K562 (cell line): ENCODE results near the gene C18orf32. TPM values are rescaled to one million over a fixed set of nuclear protein-coding genes. Genes with fewer than 3 reads are reported as not detected.

Source experiments
- ATAC-seq: fragments of 200-7000 bp; cut with Tn5 transposase; 3 replicates; pipeline ENCODE4 v1.9.1; 2020; ENCODE audit warnings: moderate library complexity
- BruUV-seq: library from RNA; stranded (reverse); fragments of 400-500 nt; replicated peaks from 2 replicates; lab custom pipeline; 2021; lab: Mats Ljungman, UMichigan
- CTCF ChIA-PET: fragments of 300-600 bp; formaldehyde crosslinking; extraction: SDS; loops from one replicate; lab custom pipeline; 2021; ENCODE audit warnings: low intra/inter-chr PET ratio; lab: Yijun Ruan, JAX
- POLR2A ChIA-PET: fragments of 300-600, 350-650 bp; sonication (Branson Sonifier 250); formaldehyde crosslinking; extraction: SDS; loops from one replicate; lab custom pipeline; 2021; ENCODE audit warnings: antibody characterized with exemption, inconsistent platforms; lab: Yijun Ruan, JAX
- DNase-seq, 4 experiments: peaks; one replicate each; pipeline versions ENCODE4 v3.0.0 to v3.0.0-alpha.2; 2011 to 2018; ENCODE audit warnings: low spot score in 3 of 4, mixed read lengths in 3 of 4; ENCODE audit errors: extremely low read depth in 1 of 4
- FAIRE-seq: peaks from 2 replicates; lab custom pipeline; 2011; peaks lifted over from hg19 to GRCh38; lab: Jason Lieb, UNC
- H2AFZ ChIP-seq: 2 replicates; pipeline ENCODE4 v1.6.0; 2011; ENCODE audit warnings: low read depth, low read length, control low read depth, inconsistent platforms
- H3K27ac ChIP-seq: fragments of 200-600 bp; 3 replicates; pipeline ENCODE4 v1.8.0; 2011; ENCODE audit warnings: low read depth, mild to moderate bottlenecking, control low read depth, inconsistent platforms, low read length, moderate library complexity, mixed read lengths; ENCODE audit errors: extremely low read depth
- H3K27me3 ChIP-seq, 2 experiments: fragments of 300-600 bp in 1 of 2; 2 replicates in 1 of 2; 3 replicates in 1 of 2; pipeline versions ENCODE4 v1.6.0 to v1.8.0; 2011; ENCODE audit warnings: inconsistent platforms in 2 of 2, low read length in 2 of 2, mild to moderate bottlenecking in 1 of 2, mixed read lengths in 1 of 2, moderate library complexity in 1 of 2; ENCODE audit not compliant: control insufficient read depth in 2 of 2, insufficient read depth in 2 of 2
- H3K36me3 ChIP-seq: fragments of 300-600 bp; 3 replicates; pipeline ENCODE4 v1.8.0; 2011; ENCODE audit warnings: mild to moderate bottlenecking, low read length, inconsistent platforms; ENCODE audit not compliant: control insufficient read depth, insufficient read depth
- H3K4me1 ChIP-seq, 2 experiments: fragments of 200-600 bp in 1 of 2; replicated peaks in 1 of 2; 2 replicates in 1 of 2; 3 replicates in 1 of 2; pipeline versions ENCODE4 v1.5.1 to v1.8.0; 2011; ENCODE audit warnings: inconsistent platforms in 2 of 2, low read length in 2 of 2, mild to moderate bottlenecking in 1 of 2, mixed read lengths in 1 of 2, moderate library complexity in 1 of 2; ENCODE audit not compliant: control insufficient read depth in 2 of 2, insufficient read depth in 2 of 2
- H3K4me2 ChIP-seq: 2 replicates; pipeline ENCODE4 v1.6.1; 2011; ENCODE audit warnings: low read length, control low read depth, inconsistent platforms, mixed read lengths; ENCODE audit not compliant: insufficient read depth
- H3K4me3 ChIP-seq: fragments of 200-600 bp; sonication (generic), shearing (Covaris generic); 2 replicates; pipeline ENCODE4 v1.5.1; 2016; ENCODE audit warnings: control low read depth, inconsistent platforms
- H3K79me2 ChIP-seq: fragments of 200-600 bp; 3 replicates; pipeline ENCODE4 v1.8.0; 2011; ENCODE audit warnings: low read length, inconsistent platforms; ENCODE audit not compliant: control insufficient read depth, insufficient read depth
- H3K9ac ChIP-seq, 2 experiments: 2 replicates each; pipeline versions ENCODE4 v1.6.0 to v1.6.1; 2011; ENCODE audit warnings: low read depth in 2 of 2, low read length in 2 of 2, control low read depth in 1 of 2, inconsistent platforms in 1 of 2, mild to moderate bottlenecking in 1 of 2, mixed read lengths in 1 of 2; ENCODE audit not compliant: insufficient read depth in 1 of 2
- H3K9me1 ChIP-seq: one replicate; pipeline ENCODE4 v1.6.0; 2011; ENCODE audit warnings: inconsistent platforms, mild to moderate bottlenecking, low read length, moderate library complexity; ENCODE audit not compliant: control insufficient read depth, insufficient read depth
- H3K9me3 ChIP-seq: replicated peaks from 2 replicates; pipeline ENCODE4 v1.5.1; 2011; ENCODE audit warnings: low read depth, low read length, inconsistent platforms; ENCODE audit not compliant: control insufficient read depth, insufficient read depth
- H4K20me1 ChIP-seq: replicated peaks from 2 replicates; pipeline ENCODE4 v1.6.1; 2011; ENCODE audit warnings: low read length, inconsistent platforms, mixed read lengths; ENCODE audit not compliant: control insufficient read depth, insufficient read depth
- CBX3 ChIP-seq, 2 experiments: IDR thresholded peaks; 1 replicate in 1 of 2; 2 replicates in 1 of 2; pipeline ENCODE4 v1.6.1; 2012; ENCODE audit warnings: inconsistent platforms in 2 of 2, low read length in 2 of 2, borderline replicate concordance in 1 of 2, control low read depth in 1 of 2
- FOXJ3 ChIP-seq: sonication (generic); formaldehyde crosslinking; IDR thresholded peaks from 2 replicates; pipeline ENCODE4 v1.4.0; 2020; ENCODE audit warnings: mild to moderate bottlenecking, missing genetic modification reagents
- GABPB1 ChIP-seq: sonication (generic); formaldehyde crosslinking; IDR thresholded peaks from 2 replicates; pipeline ENCODE4 v1.8.0; 2022; ENCODE audit warnings: mild to moderate bottlenecking, missing genetic modification reagents
- HSF4 ChIP-seq: fragments of 250-450 bp; sonication (Bioruptor Pico); IDR thresholded peaks from 2 replicates; pipeline ENCODE4 v2.1.2; 2022; ENCODE audit warnings: mild to moderate bottlenecking, moderate library complexity, borderline replicate concordance
- NR2F6 ChIP-seq: fragments of 450-650 bp; formaldehyde crosslinking; IDR thresholded peaks from 2 replicates; pipeline ENCODE4 v1.4.0; 2020; ENCODE audit warnings: mild to moderate bottlenecking
- PML ChIP-seq: IDR thresholded peaks from 2 replicates; pipeline ENCODE4 v1.6.1; 2012; ENCODE audit warnings: low read length, inconsistent platforms
- POLR2A ChIP-seq: fragments of 450-650 bp; conservative IDR thresholded peaks from 2 replicates; pipeline ENCODE4 v1.6.1; 2016
- POLR2AphosphoS2 ChIP-seq: IDR thresholded peaks from 2 replicates; pipeline ENCODE4 v1.6.1; 2012; ENCODE audit warnings: low read length, improper control_type of control experiment
- POLR3G ChIP-seq: IDR thresholded peaks from 2 replicates; pipeline ENCODE4 v1.6.1; 2011; ENCODE audit not compliant: insufficient read length, insufficient replicate concordance; ENCODE audit errors: extremely low read depth
- PRMT5 ChIP-seq: sonication (generic); formaldehyde crosslinking; IDR thresholded peaks from 2 replicates; pipeline ENCODE4 v1.5.0; 2020; ENCODE audit warnings: missing genetic modification reagents
- SP1 ChIP-seq: sonication (generic); formaldehyde crosslinking; IDR thresholded peaks from 2 replicates; pipeline ENCODE4 v1.8.1; 2022; ENCODE audit warnings: mild to moderate bottlenecking, missing genetic modification reagents
- SUPT5H ChIP-seq: fragments of 450-650 bp; IDR thresholded peaks from 2 replicates; pipeline ENCODE4 v1.6.1; 2016
- TEAD1 ChIP-seq, 2 experiments: fragments of 450-650 bp in 1 of 2; sonication (generic) in 1 of 2; formaldehyde crosslinking; IDR thresholded peaks; 2 replicates each; pipeline versions ENCODE4 v1.4.0 to v1.8.0; 2020 to 2022; ENCODE audit warnings: mild to moderate bottlenecking in 2 of 2, missing genetic modification reagents in 1 of 2
- ZFP91 ChIP-seq: sonication (generic); formaldehyde crosslinking; IDR thresholded peaks from 2 replicates; pipeline ENCODE4 v1.8.0; 2022; ENCODE audit warnings: mild to moderate bottlenecking, missing genetic modification reagents
- ZNF274 ChIP-seq: IDR thresholded peaks from 2 replicates; pipeline ENCODE4 v1.6.1; 2011; ENCODE audit warnings: low read depth, mild to moderate bottlenecking, low read length, moderate library complexity, borderline replicate concordance
- ZNF592 ChIP-seq: fragments of 450-650 bp; IDR thresholded peaks from 2 replicates; pipeline ENCODE4 v1.6.1; 2017; ENCODE audit warnings: antibody characterized with exemption, mild to moderate bottlenecking
- WGBS: fragments of 100-300 bp; shearing (Covaris generic); methylation state at CpG from one replicate; pipeline ENCODE4 v1.1.6; 2016; ENCODE audit warnings: low coverage, mixed read lengths; ENCODE audit not compliant: insufficient coverage; ENCODE audit errors: missing lambda C conversion rate; 5-methylcytosine and 5-hydroxymethylcytosine counted together
- in situ Hi-C: fragments of 300-500 bp; cut with MboI; formaldehyde crosslinking; loops from 4 replicates; pipeline ENCODE4 v1.15.0; 2018; ENCODE audit warnings: inconsistent platforms, mixed read lengths
- intact Hi-C: fragments of 100-400 bp; cut with micrococcal nuclease; formaldehyde crosslinking; loops from 2 replicates; pipeline ENCODE4 v1.14.2; 2022
- polyA plus RNA-seq, 8 experiments: library from polyadenylated mRNA; depleted of rRNA in 4 of 8; stranded (reverse) in 5 of 8; unstranded in 3 of 8; fragments of >200 nt; fragmentation: Nextera tagmentation in 2 of 8; fragmentation: Illumina TruSeq in 1 of 8; extraction: Ambion mirVana in 2 of 8; extraction: Trizol in 1 of 8; gene quantifications; 2 replicates each; pipeline versions ENCODE4 v1.2.1 to v1.2.3, GENCODE V29; 2011 to 2014; ENCODE audit warnings: inconsistent platforms in 1 of 8, missing spikeins in 1 of 8
- total RNA-seq, 7 experiments: library from RNA; depleted of rRNA in 6 of 7; stranded (reverse); fragments of >200 nt in 6 of 7; fragmentation: Illumina TruSeq in 2 of 7; extraction: Trizol in 2 of 7; gene quantifications; 2 replicates each; pipeline versions ENCODE4 v1.2.1 to v1.2.3, GENCODE V29; 2011 to 2021; ENCODE audit warnings: low replicate concordance in 1 of 7

C18orf32 gene
- total and polyA plus RNA-seq, 9 of the 15 experiments (the other 6 are each of a cell fraction or from before 2014, with no cell fraction given) = 8.5 to 35.0 (median 20.4) TPM

GRCh38 chr18:49490246-49490762, 3.3 kb upstream of the C18orf32 start (continued):
- TF ChIP-seq HSF4 (CRISPR knock-in tag) (no peak), SP1 (no peak), ZNF592 (no peak), CBX3 (IDR thresholded peaks at IDR 0.05; ENCODE audit: borderline replicate concordance in 1 of 2, low read length in 2 of 2) (no peak), GABPB1 (CRISPR knock-in tag) (no peak)

- H3K9me3 ChIP-seq = no peaks in the 10 kb centered on the region
- peak overlapping the region; percentile 72 for H3K27ac ChIP-seq
- intact Hi-C loops = no loop called here
- ATAC-seq = peak; percentile 4
- no peak overlapping the region for H2AFZ ChIP-seq
- peak overlapping the region; percentile 27 to 77; a peak in 3 of 4 replicates for H3K9ac ChIP-seq
- H3K4me2 ChIP-seq = peak overlapping the region; percentile 99
- H3K27me3 ChIP-seq = no peaks in the 10 kb centered on the region
- H3K79me2 ChIP-seq = peaks cover 66% of the 10 kb centered on the region
- ChIA-PET CTCF (no interaction called here), POLR2A (interaction anchor here (0.6 to 1.3 kb wide), 8 partner anchors 8 to 785 kb away, joined by 3 to 6 read pairs (median 3); no protein-coding TSS in a partner anchor)
- H3K4me3 ChIP-seq = peak overlapping the region; percentile 74
- in situ Hi-C loops = no loop called here
- H3K36me3 ChIP-seq = peaks cover 55% of the 10 kb centered on the region
- H4K20me1 ChIP-seq = peaks cover 15% of the 10 kb centered on the region; the same call in 1 of the 2 replicates
- WGBS = 27% methylated on average over 8 of the region's 8 CpGs
- H3K4me1 ChIP-seq = peaks cover 3 to 6% of the 10 kb centered on the region in 2 experiments; a peak in 4 of 5 replicates
- peak in 1 of 4 experiments; percentile 18 for DNase-seq
- no peaks in the 10 kb centered on the region for H3K9me1 ChIP-seq
- FAIRE-seq = no peak
- BruUV-seq = TSS peak; percentile 58
- TF ChIP-seq POLR2AphosphoS2 = peak; percentile 14; the same call in 1 of the 2 replicates
- peak; percentile 58; the same call in 1 of the 2 replicates for TF ChIP-seq POLR2A
- no peak for TF ChIP-seq POLR3G
- TF ChIP-seq PRMT5 (CRISPR knock-in tag) = no peak
- no peak for TF ChIP-seq ZNF274
- TF ChIP-seq PML = peak; percentile 5; the same call in 1 of the 2 replicates
- TF ChIP-seq TEAD1 (CRISPR knock-in tag; IDR thresholded peaks at IDR 0.05) = 0 out of 4 replicates have a peak, but pooled peaks of 1 of the 2 experiments have one; percentile 6
- TF ChIP-seq NR2F6 (CRISPR knock-in tag) = no peak; the same call in 1 of the 2 replicates
- no peak for TF ChIP-seq FOXJ3 (CRISPR knock-in tag)
- TF ChIP-seq ZFP91 = no peak
- TF ChIP-seq SUPT5H = 0 out of 2 replicates have a peak, but pooled peaks have one; percentile 6
These were observed 777 bp upstream of the C18orf32 start for GRCh38 chr18:49487711-49488310.
